HepG2 (cell line): ENCODE data around the gene EMILIN1. TPM values are rescaled to one million over a fixed set of nuclear protein-coding genes. Genes with fewer than 3 reads are reported as not detected.

Experiments
- DZIP1 ChIP-seq: sonication (generic); formaldehyde crosslinking; IDR thresholded peaks from 2 replicates; pipeline ENCODE4 v1.5.0; 2020; ENCODE audit warnings: mild to moderate bottlenecking, missing genetic modification reagents
- E2F5 ChIP-seq: sonication (generic); formaldehyde crosslinking; conservative IDR thresholded peaks from 2 replicates; pipeline ENCODE4 v1.4.0; 2020; ENCODE audit warnings: missing genetic modification reagents
- GABPB1 ChIP-seq: IDR thresholded peaks from 2 replicates; pipeline ENCODE4 v1.6.1; 2016; ENCODE audit warnings: mild to moderate bottlenecking, missing genetic modification reagents, moderate library complexity, missing compliant biosample characterization
- GATAD2A ChIP-seq: IDR thresholded peaks from 2 replicates; pipeline ENCODE4 v1.6.1; 2016
- HNRNPLL ChIP-seq: fragments of 200-400 bp; formaldehyde crosslinking; IDR thresholded peaks from 2 replicates; pipeline ENCODE4 v1.6.1; 2017; ENCODE audit warnings: mild to moderate bottlenecking, low read depth, low read length; ENCODE audit not compliant: poor library complexity, severe bottlenecking
- HOXA9 ChIP-seq: sonication (generic); formaldehyde crosslinking; IDR thresholded peaks from 2 replicates; pipeline ENCODE4 v1.8.1; 2022; ENCODE audit warnings: missing genetic modification reagents, mild to moderate bottlenecking, moderate library complexity, borderline replicate concordance
- KDM2A ChIP-seq: sonication (generic); formaldehyde crosslinking; IDR thresholded peaks from 2 replicates; pipeline ENCODE4 v1.4.0; 2020; ENCODE audit warnings: low read depth, missing genetic modification reagents, borderline replicate concordance
- MAFF ChIP-seq: IDR thresholded peaks from 2 replicates; pipeline ENCODE4 v1.6.1; 2011; ENCODE audit warnings: low read depth, low read length, improper control_type of control experiment
- TEAD3 ChIP-seq: optimal IDR thresholded peaks from 2 replicates; pipeline ENCODE3; 2016; ENCODE audit warnings: borderline replicate concordance
- YEATS4 ChIP-seq: sonication (generic); formaldehyde crosslinking; IDR thresholded peaks from 2 replicates; pipeline ENCODE4 v1.4.0; 2020; ENCODE audit warnings: missing genetic modification reagents, borderline replicate concordance
- ZFY ChIP-seq: sonication (generic); formaldehyde crosslinking; IDR thresholded peaks from 2 replicates; pipeline ENCODE4 v1.4.0; 2020; ENCODE audit warnings: missing genetic modification reagents
- ZMYM3 ChIP-seq: sonication (generic); formaldehyde crosslinking; IDR thresholded peaks from 2 replicates; pipeline ENCODE4 v1.5.1; 2020; ENCODE audit warnings: mild to moderate bottlenecking, missing genetic modification reagents
- ZNF280D ChIP-seq: sonication (generic); formaldehyde crosslinking; IDR thresholded peaks from 2 replicates; pipeline ENCODE4 v1.5.1; 2020; ENCODE audit warnings: mild to moderate bottlenecking, missing genetic modification reagents
- ZNF331 ChIP-seq: sonication (generic); formaldehyde crosslinking; IDR thresholded peaks from 2 replicates; pipeline ENCODE4 v1.4.0; 2020; ENCODE audit warnings: missing genetic modification reagents
- ZNF720 ChIP-seq: sonication (generic); formaldehyde crosslinking; IDR thresholded peaks from 2 replicates; pipeline ENCODE4 v1.4.0; 2020; ENCODE audit warnings: missing genetic modification reagents
- ZNF724P ChIP-seq: sonication (generic); formaldehyde crosslinking; IDR thresholded peaks from 2 replicates; pipeline ENCODE4 v1.8.0; 2022; ENCODE audit warnings: missing genetic modification reagents, borderline replicate concordance
- ZNF800 ChIP-seq: sonication (generic); formaldehyde crosslinking; IDR thresholded peaks from 2 replicates; pipeline ENCODE4 v1.4.0; 2020; ENCODE audit warnings: missing genetic modification reagents
- ZUFSP ChIP-seq: sonication (generic); formaldehyde crosslinking; IDR thresholded peaks from 2 replicates; pipeline ENCODE4 v1.9.0; 2021; ENCODE audit warnings: missing genetic modification reagents, mild to moderate bottlenecking, borderline replicate concordance
- polyA plus RNA-seq, 8 experiments: library from polyadenylated mRNA; depleted of rRNA in 3 of 8; stranded (reverse) in 7 of 8; unstranded in 1 of 8; fragments of >200 nt; fragmentation: Illumina TruSeq in 4 of 8; extraction: Trizol in 4 of 8; gene quantifications; 2 replicates each; pipeline versions ENCODE4 v1.2.1 to v1.2.3, GENCODE V29; 2011 to 2016; ENCODE audit warnings: low read depth in 4 of 8, missing spikeins in 1 of 8, mixed read lengths in 1 of 8; ENCODE audit not compliant: insufficient read depth in 1 of 8
- total RNA-seq, 5 experiments: library from RNA; depleted of rRNA; stranded (reverse); fragments of >200 nt; fragmentation: Illumina TruSeq; extraction: Trizol; gene quantifications; 2 replicates each; pipeline ENCODE4 v1.2.3, GENCODE V29; 2016; ENCODE audit warnings: low read depth in 1 of 5

Gene EMILIN1
- total and polyA plus RNA-seq, 2 of the 13 experiments (the other 11 are each of a cell fraction or from before 2014, with no cell fraction given): 8.1 to 9.7 TPM

- TF ChIP-seq ZNF800 (CRISPR knock-in tag) (peak; percentile 43; the same call in 1 of the 2 replicates), MAFF (no peak), ZNF720 (no peak), YEATS4 (no peak), GABPB1 (CRISPR knock-in tag) (peak; percentile 46; the same call in 1 of the 2 replicates), KDM2A (CRISPR knock-in tag) (peak; percentile 73; the same call in 1 of the 2 replicates), ZNF331 (no peak), ZNF280D (CRISPR knock-in tag) (no peak), ZUFSP (CRISPR knock-in tag) (no peak), TEAD3 (CRISPR knock-in tag) (peak; percentile 74), ZMYM3 (CRISPR knock-in tag) (peak; percentile 34; the same call in 1 of the 2 replicates), HOXA9 (CRISPR knock-in tag) (no peak), GATAD2A (peak; percentile 64), HNRNPLL (peak; percentile 81), ZFY (CRISPR knock-in tag) (no peak; the same call in 1 of the 2 replicates), ZNF724P (CRISPR knock-in tag) (peak; percentile 5; the same call in 1 of the 2 replicates), E2F5 (CRISPR knock-in tag) (0 out of 2 replicates have a peak, but pooled peaks have one; percentile 32), DZIP1 (CRISPR knock-in tag) (no peak)
Observed at GRCh38 chr2:27085673-27086089, 7.3 kb downstream of the EMILIN1 start (continued).
